Testis (tissue), 3 donors: ENCODE measurements around the gene TVP23A. TPM values are rescaled to one million over a fixed set of nuclear protein-coding genes. Genes with fewer than 3 reads are reported as not detected.
A peak's percentile ranks its signal among the peaks of the same experiment; 100 is the strongest.

Experiments
- DNase-seq: peaks from one replicate; pipeline ENCODE4 v3.0.0-alpha.2; 2019
- H3K27ac ChIP-seq, 2 donors: fragments of 200-600 bp; sonication (generic); one replicate each; pipeline ENCODE4 v1.5.1; 2019
- H3K27me3 ChIP-seq: fragments of 200-600 bp; sonication (generic); one replicate; pipeline ENCODE4 v1.5.1; 2019
- H3K36me3 ChIP-seq: fragments of 200-600 bp; sonication (generic); one replicate; pipeline ENCODE4 v1.5.1; 2017; ENCODE audit warnings: low read depth; ENCODE audit errors: missing control alignments
- H3K4me1 ChIP-seq: fragments of 200-600 bp; sonication (generic); one replicate; pipeline ENCODE4 v1.5.1; 2019
- H3K4me3 ChIP-seq, 2 donors: fragments of 200-600 bp; sonication (generic); one replicate each; pipeline ENCODE4 v1.5.1; 2017 to 2019
- H3K9me3 ChIP-seq: fragments of 200-600 bp; sonication (generic); one replicate; pipeline ENCODE4 v1.5.1; 2017
- CTCF ChIP-seq, 3 experiments: fragments of 450-650 bp in 2 of 3; fragments of 200-600 bp in 1 of 3; sonication (generic) in 1 of 3; IDR thresholded peaks; one replicate each; pipeline ENCODE4 v1.5.1; 2016 to 2019; ENCODE audit warnings: antibody characterized with exemption in 3 of 3, mild to moderate bottlenecking in 2 of 3, moderate library complexity in 1 of 3
- POLR2A ChIP-seq: fragments of 450-650 bp; IDR thresholded peaks from one replicate; pipeline ENCODE4 v1.6.1; 2017; ENCODE audit warnings: antibody characterized with exemption, mild to moderate bottlenecking, moderate library complexity
- WGBS, 2 donors: methylation state at CpG; one replicate each; pipeline ENCODE4 v1.1.5; 2018; 5-methylcytosine and 5-hydroxymethylcytosine counted together
- intact Hi-C: fragments of 100-400 bp; cut with DNase I; formaldehyde crosslinking; loops from one replicate; pipeline ENCODE4 v1.15.1; 2023; ENCODE audit warnings: low total_unique reads
- polyA plus RNA-seq: library from polyadenylated mRNA; stranded (reverse); fragments of 350-450 nt; fragmentation: Illumina TruSeq; extraction: RNeasy Lipid Tissue Mini Kit (QIAGEN cat#74804); gene quantifications from one replicate; pipeline ENCODE4 v1.2.3, GENCODE V29; 2014; ENCODE audit warnings: low read depth, low replicate concordance; ENCODE audit not compliant: insufficient read depth
- total RNA-seq, 2 donors: library from RNA; depleted of rRNA; stranded (reverse); fragments of >200 nt; gene quantifications; one replicate each; pipeline ENCODE4 v1.2.3, GENCODE V29; 2016

TVP23A gene
- total and polyA plus RNA-seq, 3 donors from 2014 or later, result 1.7 to 4.2 (median 3.5) TPM

- H3K4me1 ChIP-seq, result peaks cover 32% of the 10 kb centered on the region
- no peak overlapping the region for H3K4me3 ChIP-seq
- intact Hi-C loops, result no loop called here
- H3K27ac ChIP-seq, result peak overlapping the region; percentile 82 to 83
- TF ChIP-seq CTCF (IDR thresholded peaks at IDR 0.05) (no peak), POLR2A (no peak)
- H3K27me3 ChIP-seq, result no peaks in the 10 kb centered on the region
- WGBS, 2 donors, result 31% methylated on average over 14 to 17 of the region's 17 CpGs
- peak; percentile 93 for DNase-seq
- no peaks in the 10 kb centered on the region for H3K9me3 ChIP-seq
- no peaks in the 10 kb centered on the region for H3K36me3 ChIP-seq
Measured at GRCh38 chr16:10828851-10829366, 10.3 kb upstream of the TVP23A start.

- no peak for TF ChIP-seq POLR2A
- TF ChIP-seq CTCF (IDR thresholded peaks at IDR 0.05), result no peak
- peak; percentile 85 for DNase-seq
- WGBS, 2 donors, result 49 to 61% methylated on average over 10 to 11 of the region's 11 CpGs
- Histone ChIP-seq H3K27ac (peak overlapping the region; percentile 82 to 83), H3K9me3 (no peaks in the 10 kb centered on the region), H3K4me3 (no peak overlapping the region), H3K4me1 (peaks cover 33% of the 10 kb centered on the region), H3K36me3 (no peaks in the 10 kb centered on the region), H3K27me3 (no peaks in the 10 kb centered on the region)
- intact Hi-C loops, result no loop called here
Measured at GRCh38 chr16:10827691-10828341, 9.2 kb upstream of the TVP23A start.

- 49 to 71% methylated on average over 13 of the region's 13 CpGs for WGBS, 2 donors
- no peaks in the 10 kb centered on the region for H3K36me3 ChIP-seq
- no peak overlapping the region for H3K4me3 ChIP-seq
- no peaks in the 10 kb centered on the region for H3K27me3 ChIP-seq
- no peaks in the 10 kb centered on the region for H3K9me3 ChIP-seq
- H3K27ac ChIP-seq, result no peak overlapping the region
- no peak for TF ChIP-seq CTCF (IDR thresholded peaks at IDR 0.05)
- no peak for TF ChIP-seq POLR2A
- H3K4me1 ChIP-seq, result peaks cover 27% of the 10 kb centered on the region
- peak; percentile 58 for DNase-seq
- intact Hi-C loops, result no loop called here
Measured at GRCh38 chr16:10824111-10824893, 5.7 kb upstream of the TVP23A start.

GRCh38 chr16:10822702-10823101 is 4.1 kb upstream of the TVP23A start:
- DNase-seq, result no peak
- H3K4me1 ChIP-seq, result peaks cover 11% of the 10 kb centered on the region
- H3K36me3 ChIP-seq, result no peaks in the 10 kb centered on the region
- 86 to 93% methylated on average over 4 to 6 of the region's 7 CpGs for WGBS, 2 donors
- H3K4me3 ChIP-seq, result no peak overlapping the region
- H3K9me3 ChIP-seq, result no peaks in the 10 kb centered on the region
- no peaks in the 10 kb centered on the region for H3K27me3 ChIP-seq
- no peak for TF ChIP-seq CTCF (IDR thresholded peaks at IDR 0.05)
- intact Hi-C loops, result no loop called here
- H3K27ac ChIP-seq, result no peak overlapping the region
